ENCODE measurements around the gene ANKRD44.

Gene ANKRD44

GRCh38 chr2:197135806-197136205 lies 174.8 kb downstream of the ANKRD44 start:
- no peak overlapping the region for H3K9ac ChIP-seq (ENCODE audit: insufficient read length, low read depth)
- DNase-seq (ENCODE audit: low read depth, low spot score) = no peak

GRCh38 chr2:197134206-197134605 lies 176.4 kb downstream of the ANKRD44 start:
- no peaks in the 10 kb centered on the region for H3K27me3 ChIP-seq (ENCODE audit: insufficient read depth, insufficient read length)
- H3K4me1 ChIP-seq (ENCODE audit: insufficient read depth, insufficient read length) = no peaks in the 10 kb centered on the region
- TF ChIP-seq SUZ12 (IDR thresholded peaks at IDR 0.05; ENCODE audit: extremely low read depth, insufficient read depth, insufficient read length) (no peak), ZNF274 (IDR thresholded peaks at IDR 0.05; ENCODE audit: low read depth, low read length) (no peak), YY1 (IDR thresholded peaks at IDR 0.05; ENCODE audit: insufficient read depth, insufficient read length) (no peak)
- H3K36me3 ChIP-seq (ENCODE audit: insufficient read depth, insufficient read length, low read length) = no peaks in the 10 kb centered on the region
- no peak overlapping the region for H3K4me3 ChIP-seq (ENCODE audit: insufficient read length, low read depth)
- H3K9me3 ChIP-seq (ENCODE audit: insufficient read depth, low read length) = no peaks in the 10 kb centered on the region
- H3K9ac ChIP-seq (ENCODE audit: insufficient read length, low read depth) = no peak overlapping the region
- no peak for DNase-seq (ENCODE audit: low read depth, low spot score)

More at GRCh38 chr2:197135806-197136205, 174.8 kb downstream of the ANKRD44 start:
- no peaks in the 10 kb centered on the region for H3K27me3 ChIP-seq (ENCODE audit: insufficient read depth, insufficient read length)
- H3K36me3 ChIP-seq (ENCODE audit: insufficient read depth, insufficient read length, low read length) = no peaks in the 10 kb centered on the region
- no peak overlapping the region for H3K4me3 ChIP-seq (ENCODE audit: insufficient read length, low read depth)
- H3K9me3 ChIP-seq (ENCODE audit: insufficient read depth, low read length) = no peaks in the 10 kb centered on the region
- no peak for TF ChIP-seq ZNF274 (IDR thresholded peaks at IDR 0.05; ENCODE audit: low read depth, low read length)
- TF ChIP-seq YY1 (IDR thresholded peaks at IDR 0.05; ENCODE audit: insufficient read depth, insufficient read length) = no peak
- no peak for TF ChIP-seq SUZ12 (IDR thresholded peaks at IDR 0.05; ENCODE audit: extremely low read depth, insufficient read depth, insufficient read length)
- no peaks in the 10 kb centered on the region for H3K4me1 ChIP-seq (ENCODE audit: insufficient read depth, insufficient read length)

GRCh38 chr2:197131558-197131855 lies 179.1 kb downstream of the ANKRD44 start:
- no peaks in the 10 kb centered on the region for H3K4me1 ChIP-seq (ENCODE audit: insufficient read depth, insufficient read length)
- H3K27me3 ChIP-seq (ENCODE audit: insufficient read depth, insufficient read length) = no peaks in the 10 kb centered on the region
- H3K9me3 ChIP-seq (ENCODE audit: insufficient read depth, low read length) = peaks cover 6% of the 10 kb centered on the region; the same call in 1 of the 2 replicates
- TF ChIP-seq YY1 (IDR thresholded peaks at IDR 0.05; ENCODE audit: insufficient read depth, insufficient read length) = no peak
- TF ChIP-seq SUZ12 (IDR thresholded peaks at IDR 0.05; ENCODE audit: extremely low read depth, insufficient read depth, insufficient read length) = no peak
- TF ChIP-seq ZNF274 (IDR thresholded peaks at IDR 0.05; ENCODE audit: low read depth, low read length) = no peak
- no peak overlapping the region for H3K9ac ChIP-seq (ENCODE audit: insufficient read length, low read depth)
- no peaks in the 10 kb centered on the region for H3K36me3 ChIP-seq (ENCODE audit: insufficient read depth, insufficient read length, low read length)
- no peak overlapping the region for H3K4me3 ChIP-seq (ENCODE audit: insufficient read length, low read depth)
- no peak for DNase-seq (ENCODE audit: low read depth, low spot score)

- H3K4me3 ChIP-seq (ENCODE audit: insufficient read length, low read depth) = no peak overlapping the region
- H3K9ac ChIP-seq (ENCODE audit: insufficient read length, low read depth) = no peak overlapping the region
- peaks cover 6% of the 10 kb centered on the region; the same call in 1 of the 2 replicates for H3K9me3 ChIP-seq (ENCODE audit: insufficient read depth, low read length)
- H3K36me3 ChIP-seq (ENCODE audit: insufficient read depth, insufficient read length, low read length) = no peaks in the 10 kb centered on the region
- no peaks in the 10 kb centered on the region for H3K4me1 ChIP-seq (ENCODE audit: insufficient read depth, insufficient read length)
- no peak for DNase-seq (ENCODE audit: low read depth, low spot score)
- H3K27me3 ChIP-seq (ENCODE audit: insufficient read depth, insufficient read length) = no peaks in the 10 kb centered on the region
- TF ChIP-seq ZNF274 (IDR thresholded peaks at IDR 0.05; ENCODE audit: low read depth, low read length) (no peak), SUZ12 (IDR thresholded peaks at IDR 0.05; ENCODE audit: extremely low read depth, insufficient read depth, insufficient read length) (no peak), YY1 (IDR thresholded peaks at IDR 0.05; ENCODE audit: insufficient read depth, insufficient read length) (no peak)
Observed at GRCh38 chr2:197130318-197130717, 180.3 kb downstream of the ANKRD44 start.

- no peaks in the 10 kb centered on the region for H3K4me1 ChIP-seq (ENCODE audit: insufficient read depth, insufficient read length)
- H3K9ac ChIP-seq (ENCODE audit: insufficient read length, low read depth) = no peak overlapping the region
Observed at GRCh38 chr2:197128897-197129296, 181.7 kb downstream of the ANKRD44 start.

GRCh38 chr2:197128126-197128525 lies 182.5 kb downstream of the ANKRD44 start:
- TF ChIP-seq YY1 (IDR thresholded peaks at IDR 0.05; ENCODE audit: insufficient read depth, insufficient read length) = no peak
- TF ChIP-seq ZNF274 (IDR thresholded peaks at IDR 0.05; ENCODE audit: low read depth, low read length) = no peak
- no peak for TF ChIP-seq SUZ12 (IDR thresholded peaks at IDR 0.05; ENCODE audit: extremely low read depth, insufficient read depth, insufficient read length)
- Histone ChIP-seq H3K9me3 (ENCODE audit: insufficient read depth, low read length) (peaks cover 6% of the 10 kb centered on the region; the same call in 1 of the 2 replicates), H3K36me3 (ENCODE audit: insufficient read depth, insufficient read length, low read length) (no peaks in the 10 kb centered on the region), H3K9ac (ENCODE audit: insufficient read length, low read depth) (no peak overlapping the region), H3K4me1 (ENCODE audit: insufficient read depth, insufficient read length) (no peaks in the 10 kb centered on the region), H3K27me3 (ENCODE audit: insufficient read depth, insufficient read length) (no peaks in the 10 kb centered on the region), H3K4me3 (ENCODE audit: insufficient read length, low read depth) (no peak overlapping the region)
- DNase-seq (ENCODE audit: low read depth, low spot score) = no peak

More at GRCh38 chr2:197128897-197129296, 181.7 kb downstream of the ANKRD44 start:
- TF ChIP-seq SUZ12 (IDR thresholded peaks at IDR 0.05; ENCODE audit: extremely low read depth, insufficient read depth, insufficient read length) (no peak), ZNF274 (IDR thresholded peaks at IDR 0.05; ENCODE audit: low read depth, low read length) (no peak), YY1 (IDR thresholded peaks at IDR 0.05; ENCODE audit: insufficient read depth, insufficient read length) (no peak)
- Histone ChIP-seq H3K27me3 (ENCODE audit: insufficient read depth, insufficient read length) (no peaks in the 10 kb centered on the region), H3K9me3 (ENCODE audit: insufficient read depth, low read length) (peaks cover 6% of the 10 kb centered on the region; the same call in 1 of the 2 replicates), H3K36me3 (ENCODE audit: insufficient read depth, insufficient read length, low read length) (no peaks in the 10 kb centered on the region), H3K4me3 (ENCODE audit: insufficient read length, low read depth) (no peak overlapping the region)
- DNase-seq (ENCODE audit: low read depth, low spot score) = no peak

- Histone ChIP-seq H3K4me1 (ENCODE audit: insufficient read depth, insufficient read length) (no peaks in the 10 kb centered on the region), H3K36me3 (ENCODE audit: insufficient read depth, insufficient read length, low read length) (no peaks in the 10 kb centered on the region), H3K9ac (ENCODE audit: insufficient read length, low read depth) (no peak overlapping the region), H3K9me3 (ENCODE audit: insufficient read depth, low read length) (peaks cover 6% of the 10 kb centered on the region; the same call in 1 of the 2 replicates), H3K4me3 (ENCODE audit: insufficient read length, low read depth) (no peak overlapping the region), H3K27me3 (ENCODE audit: insufficient read depth, insufficient read length) (no peaks in the 10 kb centered on the region)
- no peak for DNase-seq (ENCODE audit: low read depth, low spot score)
- TF ChIP-seq SUZ12 (IDR thresholded peaks at IDR 0.05; ENCODE audit: extremely low read depth, insufficient read depth, insufficient read length) (no peak), YY1 (IDR thresholded peaks at IDR 0.05; ENCODE audit: insufficient read depth, insufficient read length) (no peak), ZNF274 (IDR thresholded peaks at IDR 0.05; ENCODE audit: low read depth, low read length) (no peak)
Observed at GRCh38 chr2:197126630-197127352, 183.8 kb downstream of the ANKRD44 start.
